HG02759 (cell line): ENCODE data around the gene RALY.
A peak's percentile ranks its signal among the peaks of the same experiment; 100 is the strongest.

Experiments
- ATAC-seq: cut with Tn5 transposase; IDR thresholded peaks from one replicate; pipeline ENCODE4 v1.9.1; 2021; ENCODE audit warnings: mild to moderate bottlenecking, moderate library complexity; ENCODE audit not compliant: unreplicated experiment

The RALY gene

GRCh38 chr20:34045930-34046725 is 52.4 kb downstream of the RALY start:
- ATAC-seq: no peak

- no peak for ATAC-seq
Observed at GRCh38 chr20:34047010-34047687, 53.4 kb downstream of the RALY start.

- no peak for ATAC-seq
Observed at GRCh38 chr20:34047917-34048316, 54.2 kb downstream of the RALY start.

- ATAC-seq: no peak
Observed at GRCh38 chr20:34049389-34049788, 55.7 kb downstream of the RALY start.

GRCh38 chr20:34049897-34050695 is 56.4 kb downstream of the RALY start:
- ATAC-seq: no peak

GRCh38 chr20:34052414-34052813 is 58.7 kb downstream of the RALY start:
- no peak for ATAC-seq

- ATAC-seq: no peak
Observed at GRCh38 chr20:34055290-34055689, 61.6 kb downstream of the RALY start.

- no peak for ATAC-seq
Observed at GRCh38 chr20:34058831-34059230, 65.1 kb downstream of the RALY start.

GRCh38 chr20:34060970-34061369 is 67.3 kb downstream of the RALY start:
- no peak for ATAC-seq

- peak; percentile 71 for ATAC-seq
Observed at GRCh38 chr20:34061695-34062094, 68.0 kb downstream of the RALY start.

GRCh38 chr20:34062570-34063482 is 69.1 kb downstream of the RALY start:
- no peak for ATAC-seq

- ATAC-seq: no peak
Observed at GRCh38 chr20:34064286-34064685, 70.6 kb downstream of the RALY start.

GRCh38 chr20:34065260-34065659 is 71.5 kb downstream of the RALY start:
- no peak for ATAC-seq

GRCh38 chr20:34066476-34067090 is 72.9 kb downstream of the RALY start:
- no peak for ATAC-seq

- no peak for ATAC-seq
Observed at GRCh38 chr20:34068001-34068400, 74.3 kb downstream of the RALY start.

- peak; percentile 83 for ATAC-seq
Observed at GRCh38 chr20:34069341-34070078, 75.8 kb downstream of the RALY start.

- no peak for ATAC-seq
Observed at GRCh38 chr20:34070079-34070439, 76.3 kb downstream of the RALY start.

GRCh38 chr20:34070859-34071258 is 77.1 kb downstream of the RALY start:
- no peak for ATAC-seq

- ATAC-seq: no peak
Observed at GRCh38 chr20:34072076-34072475, 78.4 kb downstream of the RALY start.

GRCh38 chr20:34072778-34073177 is 79.1 kb downstream of the RALY start:
- no peak for ATAC-seq
